BLaER1 (cell line): ENCODE results near the gene CLSTN1.
A peak's percentile ranks its signal among the peaks of the same experiment; 100 is the strongest.

Source experiments
- H3K27ac ChIP-seq: shearing (Covaris generic); formaldehyde crosslinking; 2 replicates; pipeline ENCODE4 v1.8.1; 2022
- H3K27me3 ChIP-seq: shearing (Covaris generic); formaldehyde crosslinking; 2 replicates; pipeline ENCODE4 v1.8.1; 2022
- H3K36me3 ChIP-seq: shearing (Covaris generic); formaldehyde crosslinking; 2 replicates; pipeline ENCODE4 v1.8.1; 2022
- H3K4me1 ChIP-seq: shearing (Covaris generic); formaldehyde crosslinking; 2 replicates; pipeline ENCODE4 v1.8.1; 2022
- H3K4me2 ChIP-seq: shearing (Covaris generic); formaldehyde crosslinking; 2 replicates; pipeline ENCODE4 v1.8.1; 2022
- H3K4me3 ChIP-seq: shearing (Covaris generic); formaldehyde crosslinking; 2 replicates; pipeline ENCODE4 v1.8.1; 2022
- H3K9ac ChIP-seq: shearing (Covaris generic); formaldehyde crosslinking; 2 replicates; pipeline ENCODE4 v1.8.1; 2022
- H3K9me3 ChIP-seq: shearing (Covaris generic); formaldehyde crosslinking; 2 replicates; pipeline ENCODE4 v1.8.1; 2022
- H4K20me1 ChIP-seq: shearing (Covaris generic); formaldehyde crosslinking; 2 replicates; pipeline ENCODE4 v1.8.1; 2022
- Cebpa-rat ChIP-seq: shearing (Covaris generic); IDR thresholded peaks from 2 replicates; pipeline ENCODE4 v1.8.1; 2022

The CLSTN1 gene

GRCh38 chr1:9866836-9867235, 43.1 kb upstream of the CLSTN1 start:
- Histone ChIP-seq H3K27ac (peak overlapping the region; percentile 55), H3K4me3 (no peak overlapping the region), H3K27me3 (no peaks in the 10 kb centered on the region), H3K4me2 (peak overlapping the region; percentile 85), H3K9me3 (no peaks in the 10 kb centered on the region), H4K20me1 (peaks cover 3% of the 10 kb centered on the region; the same call in 1 of the 2 replicates), H3K36me3 (peaks cover 17% of the 10 kb centered on the region), H3K4me1 (peaks cover 79% of the 10 kb centered on the region), H3K9ac (peak overlapping the region; percentile 47; the same call in 1 of the 2 replicates)
- no peak for TF ChIP-seq Cebpa-rat

- Histone ChIP-seq H3K4me2 (peak overlapping the region; percentile 85), H3K9me3 (no peaks in the 10 kb centered on the region), H3K4me3 (no peak overlapping the region), H3K4me1 (peaks cover 79% of the 10 kb centered on the region), H3K9ac (peak overlapping the region; percentile 47; the same call in 1 of the 2 replicates), H3K27me3 (no peaks in the 10 kb centered on the region), H3K27ac (peak overlapping the region; percentile 55), H3K36me3 (peaks cover 17% of the 10 kb centered on the region), H4K20me1 (0 out of 2 replicates have a peak, but pooled peaks cover 5% of the 10 kb centered on the region)
- TF ChIP-seq Cebpa-rat = no peak
Measured at GRCh38 chr1:9865724-9866123, 42.0 kb upstream of the CLSTN1 start.

GRCh38 chr1:9863371-9863770, 39.6 kb upstream of the CLSTN1 start:
- Histone ChIP-seq H3K27ac (peak overlapping the region; percentile 69), H3K36me3 (peaks cover 10% of the 10 kb centered on the region; the same call in 1 of the 2 replicates), H3K27me3 (no peaks in the 10 kb centered on the region), H3K9me3 (no peaks in the 10 kb centered on the region), H3K4me3 (no peak overlapping the region), H4K20me1 (0 out of 2 replicates have a peak, but pooled peaks cover 5% of the 10 kb centered on the region), H3K4me2 (peak overlapping the region; percentile 85), H3K9ac (peak overlapping the region; percentile 59; the same call in 1 of the 2 replicates), H3K4me1 (peaks cover 91% of the 10 kb centered on the region)
- no peak for TF ChIP-seq Cebpa-rat

GRCh38 chr1:9861360-9861759, 37.6 kb upstream of the CLSTN1 start:
- no peak overlapping the region for H3K27ac ChIP-seq
- TF ChIP-seq Cebpa-rat = no peak

GRCh38 chr1:9860887-9861286, 37.1 kb upstream of the CLSTN1 start:
- TF ChIP-seq Cebpa-rat = no peak
- Histone ChIP-seq H3K27ac (no peak overlapping the region), H3K4me3 (no peak overlapping the region)

More at GRCh38 chr1:9861360-9861759, 37.6 kb upstream of the CLSTN1 start:
- Histone ChIP-seq H4K20me1 (0 out of 2 replicates have a peak, but pooled peaks cover 5% of the 10 kb centered on the region), H3K27me3 (no peaks in the 10 kb centered on the region), H3K9ac (no peak overlapping the region), H3K4me3 (no peak overlapping the region), H3K9me3 (no peaks in the 10 kb centered on the region), H3K4me2 (peak overlapping the region; percentile 52), H3K36me3 (peaks cover 16% of the 10 kb centered on the region; the same call in 1 of the 2 replicates), H3K4me1 (peaks cover 79% of the 10 kb centered on the region)

GRCh38 chr1:9859281-9860014, 35.7 kb upstream of the CLSTN1 start:
- TF ChIP-seq Cebpa-rat = no peak
- Histone ChIP-seq H3K4me3 (no peak overlapping the region), H3K27ac (no peak overlapping the region), H3K4me2 (no peak overlapping the region), H3K36me3 (peaks cover 16% of the 10 kb centered on the region), H3K4me1 (peaks cover 67% of the 10 kb centered on the region), H3K9me3 (peaks cover 2% of the 10 kb centered on the region; the same call in 1 of the 2 replicates), H3K27me3 (no peaks in the 10 kb centered on the region), H3K9ac (no peak overlapping the region; the same call in 1 of the 2 replicates), H4K20me1 (0 out of 2 replicates have a peak, but pooled peaks cover 5% of the 10 kb centered on the region)

More at GRCh38 chr1:9860887-9861286, 37.1 kb upstream of the CLSTN1 start:
- Histone ChIP-seq H4K20me1 (0 out of 2 replicates have a peak, but pooled peaks cover 5% of the 10 kb centered on the region), H3K9ac (no peak overlapping the region), H3K27me3 (no peaks in the 10 kb centered on the region), H3K36me3 (peaks cover 16% of the 10 kb centered on the region; the same call in 1 of the 2 replicates), H3K4me1 (peaks cover 79% of the 10 kb centered on the region), H3K4me2 (peak overlapping the region; percentile 52), H3K9me3 (no peaks in the 10 kb centered on the region)

- H3K27ac ChIP-seq = no peak overlapping the region
- no peak overlapping the region for H3K4me3 ChIP-seq
- H3K9me3 ChIP-seq = peaks cover 12% of the 10 kb centered on the region
- peaks cover 57% of the 10 kb centered on the region for H3K4me1 ChIP-seq
- 0 out of 2 replicates have a peak, but pooled peaks cover 5% of the 10 kb centered on the region for H4K20me1 ChIP-seq
- no peaks in the 10 kb centered on the region for H3K27me3 ChIP-seq
- H3K36me3 ChIP-seq = peaks cover 22% of the 10 kb centered on the region
- no peak overlapping the region for H3K4me2 ChIP-seq
- no peak overlapping the region for H3K9ac ChIP-seq
- no peak for TF ChIP-seq Cebpa-rat
Measured at GRCh38 chr1:9858293-9859035, 34.7 kb upstream of the CLSTN1 start.

- H3K27ac ChIP-seq = no peak overlapping the region
- no peak overlapping the region for H3K9ac ChIP-seq
- no peak overlapping the region for H3K4me2 ChIP-seq
- H4K20me1 ChIP-seq = no peaks in the 10 kb centered on the region
- H3K4me1 ChIP-seq = peaks cover 54% of the 10 kb centered on the region
- peaks cover 17% of the 10 kb centered on the region for H3K9me3 ChIP-seq
- no peak overlapping the region for H3K4me3 ChIP-seq
- TF ChIP-seq Cebpa-rat = no peak
- H3K36me3 ChIP-seq = peaks cover 33% of the 10 kb centered on the region
- H3K27me3 ChIP-seq = no peaks in the 10 kb centered on the region
Measured at GRCh38 chr1:9855186-9855585, 31.4 kb upstream of the CLSTN1 start.

GRCh38 chr1:9853249-9853595, 29.5 kb upstream of the CLSTN1 start:
- Histone ChIP-seq H3K36me3 (peaks cover 28% of the 10 kb centered on the region), H3K9me3 (peaks cover 17% of the 10 kb centered on the region), H3K4me3 (no peak overlapping the region), H3K9ac (no peak overlapping the region), H4K20me1 (no peaks in the 10 kb centered on the region), H3K4me2 (no peak overlapping the region), H3K27me3 (no peaks in the 10 kb centered on the region), H3K4me1 (peaks cover 56% of the 10 kb centered on the region), H3K27ac (no peak overlapping the region)
- TF ChIP-seq Cebpa-rat = no peak
